Smooth muscle cell (in vitro differentiated cells): Measurements from ENCODE around the gene PPY. TPM values are rescaled to one million over a fixed set of nuclear protein-coding genes. Genes with fewer than 3 reads are reported as not detected.
"Not testable (repeated sequence)": the region's sequence is repeated elsewhere in the genome, so short reads cannot be mapped to it uniquely, and the experiment has no call there.

ENCODE experiments used
- DNase-seq: peaks from one replicate; lab custom pipeline; 2025; ENCODE audit not compliant: unreplicated experiment; lab: John Stamatoyannopoulos, UW
- H2AFZ ChIP-seq: fragments of 200-600 bp; sonication (generic); 2 replicates; pipeline ENCODE4 v1.6.0; 2016; ENCODE audit warnings: antibody characterized with exemption, low read depth, mild to moderate bottlenecking
- H3F3A ChIP-seq: fragments of 200-600 bp; sonication (generic); 2 replicates; pipeline ENCODE4 v1.6.0; 2017; ENCODE audit warnings: antibody characterized with exemption, low read depth
- H3K27ac ChIP-seq: fragments of 200-600 bp; sonication (generic); 2 replicates; pipeline ENCODE4 v1.5.1; 2016; ENCODE audit warnings: low read depth, mild to moderate bottlenecking
- H3K27me3 ChIP-seq: fragments of 200-600 bp; sonication (generic); 2 replicates; pipeline ENCODE4 v1.6.1; 2016; ENCODE audit warnings: low read depth, mild to moderate bottlenecking
- H3K36me3 ChIP-seq: fragments of 200-600 bp; sonication (generic); 2 replicates; pipeline ENCODE4 v1.5.1; 2016; ENCODE audit warnings: low read depth
- H3K4me1 ChIP-seq: fragments of 200-600 bp; sonication (generic); 2 replicates; pipeline ENCODE4 v1.5.1; 2016; ENCODE audit warnings: low read depth
- H3K4me2 ChIP-seq: fragments of 200-600 bp; sonication (generic); 2 replicates; pipeline ENCODE4 v1.6.0; 2016; ENCODE audit warnings: mild to moderate bottlenecking
- H3K4me3 ChIP-seq: fragments of 200-600 bp; sonication (generic); 2 replicates; pipeline ENCODE4 v1.5.1; 2016; ENCODE audit warnings: mild to moderate bottlenecking
- H3K79me2 ChIP-seq: fragments of 200-600 bp; sonication (generic); 2 replicates; pipeline ENCODE4 v1.6.0; 2016; ENCODE audit warnings: low read depth, mild to moderate bottlenecking
- H3K9ac ChIP-seq: fragments of 200-600 bp; sonication (generic); 2 replicates; pipeline ENCODE4 v1.6.0; 2016; ENCODE audit warnings: low read depth
- H3K9me3 ChIP-seq: fragments of 200-600 bp; sonication (generic); replicated peaks from 2 replicates; pipeline ENCODE4 v1.5.1; 2016; ENCODE audit warnings: low read depth
- H4K20me1 ChIP-seq: fragments of 200-600 bp; sonication (generic); 2 replicates; pipeline ENCODE4 v1.6.0; 2016; ENCODE audit warnings: low read depth
- WGBS: methylation state at CpG from one replicate; pipeline ENCODE4 v1.1.7; 2016; ENCODE audit warnings: low lambda C conversion rate; 5-methylcytosine and 5-hydroxymethylcytosine counted together
- polyA plus RNA-seq: library from polyadenylated mRNA; unstranded; fragments of >200 nt; fragmentation: Nextera tagmentation; extraction: Ambion mirVana; gene quantifications from 2 replicates; pipeline ENCODE4 v1.2.1, GENCODE V29; 2016
- total RNA-seq: library from RNA; depleted of rRNA; stranded (reverse); fragments of >200 nt; gene quantifications from 2 replicates; pipeline ENCODE4 v1.2.3, GENCODE V29; 2014
- TF ChIP-seq, protein P1 (sequence below): fragments of 200-600 bp; sonication (generic); IDR thresholded peaks from 2 replicates; pipeline ENCODE4 v1.5.1; 2017; ENCODE audit warnings: borderline replicate concordance, mild to moderate bottlenecking, antibody characterized with exemption; ENCODE audit not compliant: insufficient read depth, poor library complexity, severe bottlenecking

PPY gene
- total and polyA plus RNA-seq, 2 experiments from 2014 or later: not detected

GRCh38 chr17:43897831-43898230, 44.4 kb downstream of the PPY start:
- TF ChIP-seq, protein P1, sequence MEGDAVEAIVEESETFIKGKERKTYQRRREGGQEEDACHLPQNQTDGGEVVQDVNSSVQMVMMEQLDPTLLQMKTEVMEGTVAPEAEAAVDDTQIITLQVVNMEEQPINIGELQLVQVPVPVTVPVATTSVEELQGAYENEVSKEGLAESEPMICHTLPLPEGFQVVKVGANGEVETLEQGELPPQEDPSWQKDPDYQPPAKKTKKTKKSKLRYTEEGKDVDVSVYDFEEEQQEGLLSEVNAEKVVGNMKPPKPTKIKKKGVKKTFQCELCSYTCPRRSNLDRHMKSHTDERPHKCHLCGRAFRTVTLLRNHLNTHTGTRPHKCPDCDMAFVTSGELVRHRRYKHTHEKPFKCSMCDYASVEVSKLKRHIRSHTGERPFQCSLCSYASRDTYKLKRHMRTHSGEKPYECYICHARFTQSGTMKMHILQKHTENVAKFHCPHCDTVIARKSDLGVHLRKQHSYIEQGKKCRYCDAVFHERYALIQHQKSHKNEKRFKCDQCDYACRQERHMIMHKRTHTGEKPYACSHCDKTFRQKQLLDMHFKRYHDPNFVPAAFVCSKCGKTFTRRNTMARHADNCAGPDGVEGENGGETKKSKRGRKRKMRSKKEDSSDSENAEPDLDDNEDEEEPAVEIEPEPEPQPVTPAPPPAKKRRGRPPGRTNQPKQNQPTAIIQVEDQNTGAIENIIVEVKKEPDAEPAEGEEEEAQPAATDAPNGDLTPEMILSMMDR: no peak
- no peaks in the 10 kb centered on the region for H3F3A ChIP-seq
- H3K27ac ChIP-seq: no peak overlapping the region
- no peak overlapping the region for H3K4me2 ChIP-seq
- H3K36me3 ChIP-seq: no peaks in the 10 kb centered on the region
- no peaks in the 10 kb centered on the region for H3K9me3 ChIP-seq
- 74% methylated on average over 3 of the region's 3 CpGs for WGBS
- H3K79me2 ChIP-seq: no peaks in the 10 kb centered on the region
- no peak overlapping the region for H3K4me3 ChIP-seq
- H3K9ac ChIP-seq: no peak overlapping the region
- peaks cover 33% of the 10 kb centered on the region for H3K4me1 ChIP-seq
- peaks cover 79% of the 10 kb centered on the region for H4K20me1 ChIP-seq
- no peaks in the 10 kb centered on the region for H3K27me3 ChIP-seq
- H2AFZ ChIP-seq: no peak overlapping the region
- DNase-seq: no peak

DNA sequence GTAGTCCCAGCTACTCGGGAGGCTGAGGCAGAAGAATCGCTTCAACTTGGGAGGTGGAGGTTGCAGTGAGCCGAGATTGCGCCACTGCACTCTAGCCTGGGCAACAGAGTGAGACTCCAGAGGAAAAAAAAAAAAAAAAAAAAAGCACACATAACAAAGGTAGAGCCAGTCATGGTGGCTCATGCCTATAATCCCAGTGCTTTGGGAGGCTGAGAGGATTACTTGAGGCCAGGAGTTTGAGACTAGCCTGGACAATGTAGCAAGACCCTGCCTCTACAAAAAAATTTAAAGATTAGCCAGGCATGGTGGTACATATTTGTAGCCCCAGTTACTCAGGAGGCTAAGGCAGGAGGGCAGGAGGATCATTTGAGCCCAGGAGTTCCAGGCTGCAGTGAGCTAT, 47.8 kb downstream of the PPY start:
- H4K20me1 ChIP-seq: peaks cover 61% of the 10 kb centered on the region
- WGBS: 100% methylated on average over 4 of the region's 4 CpGs
- H3K27me3 ChIP-seq, H3K9me3 ChIP-seq, H3K4me2 ChIP-seq, H2AFZ ChIP-seq, H3F3A ChIP-seq, H3K4me3 ChIP-seq, DNase-seq, H3K27ac ChIP-seq, H3K36me3 ChIP-seq, H3K9ac ChIP-seq, H3K4me1 ChIP-seq, H3K79me2 ChIP-seq: not testable (repeated sequence)

- Histone ChIP-seq H3K27me3 (no peaks in the 10 kb centered on the region), H3K79me2 (no peaks in the 10 kb centered on the region), H2AFZ (no peak overlapping the region), H3K4me2 (no peak overlapping the region), H3K27ac (no peak overlapping the region), H3K4me1 (no peaks in the 10 kb centered on the region), H4K20me1 (peaks cover 55% of the 10 kb centered on the region), H3K4me3 (no peak overlapping the region), H3K9ac (no peak overlapping the region), H3F3A (no peaks in the 10 kb centered on the region), H3K36me3 (no peaks in the 10 kb centered on the region), H3K9me3 (no peaks in the 10 kb centered on the region)
- WGBS: 33% methylated on average over 4 of the region's 4 CpGs
- TF ChIP-seq, protein P1: no peak
- DNase-seq: no peak
Observed at GRCh38 chr17:43892647-43892952, 49.7 kb downstream of the PPY start.

GRCh38 chr17:43891851-43892646, 50.2 kb downstream of the PPY start:
- Histone ChIP-seq H4K20me1 (peaks cover 54% of the 10 kb centered on the region), H3K4me3 (no peak overlapping the region), H2AFZ (no peak overlapping the region), H3K4me1 (no peaks in the 10 kb centered on the region), H3F3A (no peaks in the 10 kb centered on the region), H3K9me3 (no peaks in the 10 kb centered on the region), H3K4me2 (no peak overlapping the region), H3K36me3 (no peaks in the 10 kb centered on the region), H3K79me2 (no peaks in the 10 kb centered on the region), H3K27ac (no peak overlapping the region), H3K9ac (no peak overlapping the region), H3K27me3 (no peaks in the 10 kb centered on the region)
- DNase-seq: no peak
- WGBS: 65% methylated on average over 5 of the region's 5 CpGs
- TF ChIP-seq, protein P1: no peak

Other genes with a start within 250 kb of the PPY start
- not detected in 2 replicates for gene SOST, start 183.7 kb downstream of the PPY start, total RNA-seq
- not detected in 2 replicates for gene SOST, start 183.7 kb downstream of the PPY start, polyA plus RNA-seq
- gene DUSP3, start 163.5 kb downstream of the PPY start, total RNA-seq: 33.2 and 34.4 TPM in 2 replicates
- gene DUSP3, start 163.5 kb downstream of the PPY start, polyA plus RNA-seq: 25.6 and 35.9 TPM in 2 replicates
- 0.09 TPM in 2 replicates for gene CFAP97D1, start 162.0 kb downstream of the PPY start, total RNA-seq
- gene CFAP97D1, start 162.0 kb downstream of the PPY start, polyA plus RNA-seq: not detected in 2 replicates
- gene MPP3, start 109.3 kb downstream of the PPY start, total RNA-seq: 6.7 and 11.6 TPM in 2 replicates
- gene MPP3, start 109.3 kb downstream of the PPY start, polyA plus RNA-seq: 7.7 and 8.1 TPM in 2 replicates
- gene CD300LG, start 95.3 kb downstream of the PPY start, total RNA-seq: not detected in 2 replicates
- gene CD300LG, start 95.3 kb downstream of the PPY start, polyA plus RNA-seq: not detected in 2 replicates
- gene MPP2, start 34.9 kb downstream of the PPY start, total RNA-seq: 19.4 and 24.4 TPM in 2 replicates
- gene MPP2, start 34.9 kb downstream of the PPY start, polyA plus RNA-seq: 11.5 and 15.4 TPM in 2 replicates
- not detected in 2 replicates for gene PYY, start 11.5 kb upstream of the PPY start, total RNA-seq
- 0.33 TPM in 1 of 2 replicates, not detected in the other for gene PYY, start 11.5 kb upstream of the PPY start, polyA plus RNA-seq
- 0.49 and 1.3 TPM in 2 replicates for gene NAGS, start 62.1 kb upstream of the PPY start, total RNA-seq
- 1.5 and 1.6 TPM in 2 replicates for gene NAGS, start 62.1 kb upstream of the PPY start, polyA plus RNA-seq
- gene TMEM101, start 72.5 kb upstream of the PPY start, total RNA-seq: 25.2 and 35.1 TPM in 2 replicates
- gene TMEM101, start 72.5 kb upstream of the PPY start, polyA plus RNA-seq: 36.1 and 39.9 TPM in 2 replicates
- gene LSM12, start 124.2 kb upstream of the PPY start, total RNA-seq: 42.3 and 51.8 TPM in 2 replicates
- 52.0 and 66.3 TPM in 2 replicates for gene LSM12, start 124.2 kb upstream of the PPY start, polyA plus RNA-seq
- gene G6PC3, start 128.3 kb upstream of the PPY start, total RNA-seq: 32.1 and 40.2 TPM in 2 replicates
- gene G6PC3, start 128.3 kb upstream of the PPY start, polyA plus RNA-seq: 103 TPM in 2 replicates
- 48.7 and 65.3 TPM in 2 replicates for gene HDAC5, start 181.2 kb upstream of the PPY start, total RNA-seq
- gene HDAC5, start 181.2 kb upstream of the PPY start, polyA plus RNA-seq: 51.6 and 52.6 TPM in 2 replicates
- gene HROB, start 199.5 kb upstream of the PPY start, total RNA-seq: 1.9 and 3.1 TPM in 2 replicates
- gene HROB, start 199.5 kb upstream of the PPY start, polyA plus RNA-seq: 3.7 and 4.6 TPM in 2 replicates
- gene ASB16, start 228.2 kb upstream of the PPY start, total RNA-seq: 0.09 TPM in 1 of 2 replicates, not detected in the other
- 0.28 and 0.35 TPM in 2 replicates for gene ASB16, start 228.2 kb upstream of the PPY start, polyA plus RNA-seq
- 26.4 and 28.5 TPM in 2 replicates for gene TMUB2, start 244.5 kb upstream of the PPY start, total RNA-seq
- gene TMUB2, start 244.5 kb upstream of the PPY start, polyA plus RNA-seq: 35.8 and 39.2 TPM in 2 replicates